Mesothelial cell of epicardium (in vitro differentiated cells): ENCODE results near the gene SIX5. TPM values are rescaled to one million over a fixed set of nuclear protein-coding genes. Genes with fewer than 3 reads are reported as not detected.

Source experiments
- DNase-seq, 2 experiments: peaks; one replicate each; pipeline ENCODE4 v3.0.0; 2021; ENCODE audit warnings: low spot score in 2 of 2; ENCODE audit not compliant: unreplicated experiment in 2 of 2
- H3K27ac Mint-ChIP-seq: 2 replicates; pipeline ENCODE4 v1.8.0; 2021; ENCODE audit warnings: mixed read lengths
- H3K27me3 Mint-ChIP-seq: 2 replicates; pipeline ENCODE4 v1.8.0; 2021; ENCODE audit warnings: low read depth, mixed read lengths
- H3K36me3 Mint-ChIP-seq: 2 replicates; pipeline ENCODE4 v1.8.0; 2021; ENCODE audit warnings: mixed read lengths
- H3K4me1 Mint-ChIP-seq: 2 replicates; pipeline ENCODE4 v1.8.0; 2021; ENCODE audit warnings: mixed read lengths
- H3K4me3 Mint-ChIP-seq: 2 replicates; pipeline ENCODE4 v1.8.0; 2021; ENCODE audit warnings: mild to moderate bottlenecking, moderate library complexity, mixed read lengths
- H3K9me3 Mint-ChIP-seq: 2 replicates; pipeline ENCODE4 v1.8.0; 2021; ENCODE audit warnings: mixed read lengths
- total RNA-seq: library from RNA; stranded (reverse); gene quantifications from 3 replicates; pipeline ENCODE4 v1.2.1, GENCODE V29; 2021
- TF ChIP-seq, protein P1 (sequence below): fragments of 200-600 bp; sonication (generic); IDR thresholded peaks from one replicate; pipeline ENCODE4 v1.5.0; 2021; ENCODE audit warnings: antibody characterized with exemption; ENCODE audit not compliant: unreplicated experiment

SIX5 gene
- total RNA-seq, 1 donor from 2014 or later, result 50.3 TPM

DNA sequence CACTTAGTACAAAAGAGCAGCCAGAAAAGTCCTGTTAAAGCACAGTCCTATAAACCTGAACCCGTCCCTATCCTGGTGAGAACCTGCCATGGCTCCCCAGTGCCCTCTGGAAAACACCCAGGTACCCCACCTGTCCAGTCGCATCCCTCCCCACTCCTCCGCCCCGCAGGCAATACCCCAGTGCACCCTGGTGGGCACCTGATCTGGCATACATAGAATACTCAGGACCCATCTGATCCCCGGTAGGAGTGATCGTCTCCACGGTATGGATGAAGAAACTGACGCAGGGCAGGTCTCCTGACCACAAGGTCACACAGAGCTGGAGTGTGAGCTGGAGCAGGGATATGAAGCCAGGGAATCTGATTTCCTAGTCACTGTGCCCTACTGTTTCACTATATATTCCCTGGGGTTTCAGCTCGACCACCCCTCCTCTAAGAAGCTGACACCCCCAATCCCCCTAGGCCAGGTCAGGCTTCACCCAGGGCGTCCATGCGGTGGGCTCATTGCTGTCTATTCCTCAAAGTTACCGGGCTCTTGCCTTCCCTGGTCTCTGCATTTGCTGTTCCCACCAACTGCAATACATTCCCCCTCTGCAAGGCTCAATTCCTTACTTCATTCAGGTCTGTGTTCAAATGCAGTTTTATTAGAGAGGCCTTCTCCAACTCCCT, 50.9 kb downstream of the SIX5 start:
- no peaks in the 10 kb centered on the region for H3K9me3 Mint-ChIP-seq
- H3K4me1 Mint-ChIP-seq, result peaks cover 24% of the 10 kb centered on the region

DNA sequence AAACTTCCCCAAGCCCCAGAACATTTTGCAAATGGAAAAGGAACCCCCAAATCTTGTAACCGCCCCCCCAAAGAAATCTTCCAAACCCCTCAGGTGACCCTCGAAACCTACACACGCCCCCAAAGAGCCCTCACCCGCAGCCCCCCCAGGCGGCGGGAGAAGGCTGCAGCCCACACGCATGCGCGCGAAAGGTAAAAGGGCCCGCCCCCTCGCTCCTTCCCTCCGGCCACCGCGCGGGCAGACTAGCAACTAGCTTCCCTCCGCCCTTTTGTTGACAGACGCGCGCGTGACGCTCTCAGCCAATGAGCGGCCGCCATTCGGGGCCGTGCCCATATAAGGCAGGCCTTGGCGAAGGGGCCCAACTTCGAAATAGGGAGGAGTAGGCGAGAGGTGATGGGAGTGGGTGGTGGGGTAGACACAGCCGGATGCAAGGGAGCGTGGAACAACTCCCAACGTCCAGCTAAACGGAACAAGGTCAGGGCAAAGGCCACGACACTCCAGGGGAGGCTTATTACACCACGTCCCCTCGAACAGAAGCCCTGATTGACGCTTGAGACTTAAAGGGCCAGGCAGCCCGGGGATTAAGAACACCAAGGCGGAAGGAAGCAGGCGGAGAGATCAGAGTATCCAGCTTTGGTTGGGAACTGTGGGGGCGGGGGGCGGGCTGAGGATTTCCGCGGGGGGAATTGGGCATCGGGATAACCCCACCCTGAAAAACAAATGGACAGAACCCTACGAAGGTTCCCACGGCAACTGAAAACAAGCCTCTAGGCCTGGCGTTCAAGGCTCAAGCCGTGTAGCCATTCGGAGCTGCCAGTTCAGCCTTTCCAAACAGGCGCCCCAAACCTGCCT, 51.7 kb downstream of the SIX5 start:
- DNase-seq, result peak; percentile 95 to 96
- Mint-ChIP-seq H3K36me3 (peaks cover 14% of the 10 kb centered on the region), H3K9me3 (no peaks in the 10 kb centered on the region), H3K27me3 (no peaks in the 10 kb centered on the region), H3K4me3 (peak overlapping the region; percentile 93), H3K27ac (peak overlapping the region; percentile 99), H3K4me1 (peaks cover 24% of the 10 kb centered on the region)
- TF ChIP-seq, protein P1, sequence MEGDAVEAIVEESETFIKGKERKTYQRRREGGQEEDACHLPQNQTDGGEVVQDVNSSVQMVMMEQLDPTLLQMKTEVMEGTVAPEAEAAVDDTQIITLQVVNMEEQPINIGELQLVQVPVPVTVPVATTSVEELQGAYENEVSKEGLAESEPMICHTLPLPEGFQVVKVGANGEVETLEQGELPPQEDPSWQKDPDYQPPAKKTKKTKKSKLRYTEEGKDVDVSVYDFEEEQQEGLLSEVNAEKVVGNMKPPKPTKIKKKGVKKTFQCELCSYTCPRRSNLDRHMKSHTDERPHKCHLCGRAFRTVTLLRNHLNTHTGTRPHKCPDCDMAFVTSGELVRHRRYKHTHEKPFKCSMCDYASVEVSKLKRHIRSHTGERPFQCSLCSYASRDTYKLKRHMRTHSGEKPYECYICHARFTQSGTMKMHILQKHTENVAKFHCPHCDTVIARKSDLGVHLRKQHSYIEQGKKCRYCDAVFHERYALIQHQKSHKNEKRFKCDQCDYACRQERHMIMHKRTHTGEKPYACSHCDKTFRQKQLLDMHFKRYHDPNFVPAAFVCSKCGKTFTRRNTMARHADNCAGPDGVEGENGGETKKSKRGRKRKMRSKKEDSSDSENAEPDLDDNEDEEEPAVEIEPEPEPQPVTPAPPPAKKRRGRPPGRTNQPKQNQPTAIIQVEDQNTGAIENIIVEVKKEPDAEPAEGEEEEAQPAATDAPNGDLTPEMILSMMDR, result no peak

More for the DNA sequence above, 50.9 kb downstream of the SIX5 start:
- no peaks in the 10 kb centered on the region for H3K27me3 Mint-ChIP-seq
- peak overlapping the region; percentile 99 for H3K27ac Mint-ChIP-seq
- no peak for DNase-seq
- peak overlapping the region; percentile 93 for H3K4me3 Mint-ChIP-seq
- TF ChIP-seq, protein P1, result no peak
- peaks cover 14% of the 10 kb centered on the region for H3K36me3 Mint-ChIP-seq

DNA sequence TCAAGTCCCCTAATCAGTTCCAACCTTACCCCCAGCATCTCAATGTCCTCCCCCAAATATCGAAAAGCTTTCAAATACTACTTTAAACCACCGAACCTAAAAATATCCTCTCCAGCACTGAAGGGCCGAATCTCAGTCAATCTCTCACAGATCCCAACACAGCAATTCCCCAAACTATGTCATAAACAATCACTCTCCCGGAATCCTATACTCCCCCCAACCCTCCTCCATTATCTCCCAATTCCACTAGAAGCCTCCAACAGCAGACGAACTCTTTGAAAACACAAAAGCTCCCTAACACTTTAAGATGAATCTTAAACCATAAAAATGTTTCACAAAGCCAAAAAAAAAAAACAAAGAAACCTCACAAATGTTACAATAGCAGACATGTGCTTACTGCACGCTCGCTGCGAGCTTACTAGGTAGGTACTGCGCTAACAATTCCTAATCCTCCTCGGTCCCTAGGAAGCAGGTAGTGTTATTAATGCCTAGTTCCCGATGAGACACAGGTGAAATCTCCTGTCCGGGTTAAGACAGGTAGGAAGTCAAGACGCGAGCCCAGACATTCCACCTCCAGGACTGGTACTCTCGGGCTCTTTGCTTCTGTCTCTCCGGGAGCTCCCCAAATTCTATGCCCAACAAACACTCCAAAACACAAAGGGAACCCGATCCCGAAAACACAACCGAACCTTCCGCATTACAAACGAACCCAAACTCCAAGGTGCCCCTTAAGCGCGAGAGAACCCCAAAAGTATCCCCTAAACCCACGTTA, 52.5 kb downstream of the SIX5 start:
- DNase-seq, result peak in 1 of 2 experiments; percentile 45
- Mint-ChIP-seq H3K4me1 (peaks cover 24% of the 10 kb centered on the region), H3K4me3 (peak overlapping the region; percentile 93), H3K27me3 (no peaks in the 10 kb centered on the region), H3K27ac (peak overlapping the region; percentile 99), H3K36me3 (peaks cover 15% of the 10 kb centered on the region), H3K9me3 (no peaks in the 10 kb centered on the region)
- TF ChIP-seq, protein P1, result no peak

DNA sequence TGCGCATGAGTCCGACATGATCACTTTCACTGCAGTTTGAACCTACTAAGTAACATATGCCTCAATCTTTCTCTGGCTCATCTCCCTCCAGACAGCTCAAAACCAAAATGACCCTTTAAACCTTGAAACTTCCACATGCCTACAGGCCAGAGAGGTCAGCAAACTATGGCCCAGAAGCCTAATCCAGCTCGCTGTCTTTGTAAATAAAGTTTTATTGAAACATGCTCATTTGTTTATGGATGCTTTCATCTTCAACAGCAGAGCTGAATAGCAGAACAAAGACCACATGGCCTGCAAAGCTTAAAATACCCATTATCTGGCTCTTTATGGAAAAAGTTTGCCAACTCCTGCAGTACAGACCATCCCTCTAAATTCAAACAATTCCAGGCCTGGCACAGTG, 53.9 kb downstream of the SIX5 start:
- H3K36me3 Mint-ChIP-seq, result peaks cover 18% of the 10 kb centered on the region
- no peaks in the 10 kb centered on the region for H3K27me3 Mint-ChIP-seq
- TF ChIP-seq, protein P1, result no peak
- H3K27ac Mint-ChIP-seq, result peak overlapping the region; percentile 5
- H3K4me3 Mint-ChIP-seq, result no peak overlapping the region
- peaks cover 24% of the 10 kb centered on the region for H3K4me1 Mint-ChIP-seq
- H3K9me3 Mint-ChIP-seq, result no peaks in the 10 kb centered on the region
- DNase-seq, result no peak

Other genes with a start within 250 kb of the SIX5 start
- gene OPA3, start 184.4 kb downstream of the SIX5 start, total RNA-seq, result 11.6 to 13.3 TPM (median 11.8 TPM) in 3 replicates
- 0.09 TPM in 1 of 3 replicates, not detected in the others for gene GPR4, start 167.0 kb downstream of the SIX5 start, total RNA-seq
- gene EML2, start 129.9 kb downstream of the SIX5 start, total RNA-seq, result 33.8 to 36.9 TPM (median 34.2 TPM) in 3 replicates
- gene GIPR, start 101.0 kb downstream of the SIX5 start, total RNA-seq, result 3.6 to 5.1 TPM (median 4.1 TPM) in 3 replicates
- gene SNRPD2, start 77.3 kb downstream of the SIX5 start, total RNA-seq, result 440 to 462 TPM (median 461 TPM) in 3 replicates
- 8.0 to 10.6 TPM (median 9.1 TPM) in 3 replicates for gene QPCTL, start 76.6 kb downstream of the SIX5 start, total RNA-seq
- gene FBXO46, start 38.4 kb downstream of the SIX5 start, total RNA-seq, result 30.6 to 37.3 TPM (median 36.6 TPM) in 3 replicates
- gene MEIOSIN, start 35.8 kb downstream of the SIX5 start, total RNA-seq, result not detected in 3 replicates
- gene DMPK, start 13.2 kb upstream of the SIX5 start, total RNA-seq, result 126 to 130 TPM (median 127 TPM) in 3 replicates
- 109 to 120 TPM (median 116 TPM) in 3 replicates for gene DMWD, start 23.6 kb upstream of the SIX5 start, total RNA-seq
- gene RSPH6A, start 46.1 kb upstream of the SIX5 start, total RNA-seq, result 0.44 to 0.56 TPM (median 0.50 TPM) in 3 replicates
- gene SYMPK, start 93.9 kb upstream of the SIX5 start, total RNA-seq, result 89.3 to 93.4 TPM (median 92.6 TPM) in 3 replicates
- not detected in 3 replicates for gene FOXA3, start 95.1 kb upstream of the SIX5 start, total RNA-seq
- gene IRF2BP1, start 116.9 kb upstream of the SIX5 start, total RNA-seq, result 33.8 to 34.6 TPM (median 34.1 TPM) in 3 replicates
- gene MYPOP, start 133.4 kb upstream of the SIX5 start, total RNA-seq, result 10.4 to 11.5 TPM (median 10.9 TPM) in 3 replicates
- gene NANOS2, start 145.5 kb upstream of the SIX5 start, total RNA-seq, result not detected in 3 replicates
- 0.51 to 1.2 TPM (median 0.67 TPM) in 3 replicates for gene NOVA2, start 204.6 kb upstream of the SIX5 start, total RNA-seq
- 21.5 to 24.9 TPM (median 22.3 TPM) in 3 replicates for gene CCDC61, start 226.2 kb upstream of the SIX5 start, total RNA-seq